Right lobe of liver (tissue), 4 donors: ENCODE results near the gene IMP4.

Experiments
- POLR2A ChIP-seq: fragments of 450-650 bp; IDR thresholded peaks from one replicate; pipeline ENCODE4 v1.6.1; 2017; ENCODE audit warnings: antibody characterized with exemption, mild to moderate bottlenecking
- TF ChIP-seq, protein P1 (sequence below), 4 donors: fragments of 200-600 bp in 3 of 4; fragments of 450-650 bp in 1 of 4; IDR thresholded peaks; one replicate each; pipeline versions ENCODE4 v1.5.1 to v1.8.0; 2016 to 2022; ENCODE audit warnings: antibody characterized with exemption in 4 of 4, mild to moderate bottlenecking in 2 of 4
- donor health status: DM: no; HTN: no; CAD: no.
- donor health status: DM: no; HTN: no; CAD: no.
- donor health status: DM: no; HTN: yes; CAD: no.

DNA sequence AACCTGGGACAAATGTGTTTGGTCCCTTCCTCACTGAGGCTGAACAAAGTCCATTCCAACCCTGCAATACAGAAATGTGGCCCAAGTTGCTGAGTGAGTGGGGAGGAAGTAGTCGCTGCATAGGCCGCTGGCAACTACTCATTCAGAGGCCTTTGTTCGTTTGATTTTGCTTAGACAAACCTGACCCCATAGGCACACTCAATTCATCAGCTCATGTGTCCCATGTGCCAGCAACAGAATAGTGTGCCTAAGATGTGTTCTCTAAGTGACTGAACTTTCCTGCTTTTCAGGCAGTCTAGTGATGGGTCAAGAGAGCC, 36.2 kb downstream of the IMP4 start:
- TF ChIP-seq, protein P1, sequence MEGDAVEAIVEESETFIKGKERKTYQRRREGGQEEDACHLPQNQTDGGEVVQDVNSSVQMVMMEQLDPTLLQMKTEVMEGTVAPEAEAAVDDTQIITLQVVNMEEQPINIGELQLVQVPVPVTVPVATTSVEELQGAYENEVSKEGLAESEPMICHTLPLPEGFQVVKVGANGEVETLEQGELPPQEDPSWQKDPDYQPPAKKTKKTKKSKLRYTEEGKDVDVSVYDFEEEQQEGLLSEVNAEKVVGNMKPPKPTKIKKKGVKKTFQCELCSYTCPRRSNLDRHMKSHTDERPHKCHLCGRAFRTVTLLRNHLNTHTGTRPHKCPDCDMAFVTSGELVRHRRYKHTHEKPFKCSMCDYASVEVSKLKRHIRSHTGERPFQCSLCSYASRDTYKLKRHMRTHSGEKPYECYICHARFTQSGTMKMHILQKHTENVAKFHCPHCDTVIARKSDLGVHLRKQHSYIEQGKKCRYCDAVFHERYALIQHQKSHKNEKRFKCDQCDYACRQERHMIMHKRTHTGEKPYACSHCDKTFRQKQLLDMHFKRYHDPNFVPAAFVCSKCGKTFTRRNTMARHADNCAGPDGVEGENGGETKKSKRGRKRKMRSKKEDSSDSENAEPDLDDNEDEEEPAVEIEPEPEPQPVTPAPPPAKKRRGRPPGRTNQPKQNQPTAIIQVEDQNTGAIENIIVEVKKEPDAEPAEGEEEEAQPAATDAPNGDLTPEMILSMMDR (IDR thresholded peaks at IDR 0.05): no peak
- no peak for TF ChIP-seq POLR2A
